ENCODE results near the gene LKAAEAR1.

DNA sequence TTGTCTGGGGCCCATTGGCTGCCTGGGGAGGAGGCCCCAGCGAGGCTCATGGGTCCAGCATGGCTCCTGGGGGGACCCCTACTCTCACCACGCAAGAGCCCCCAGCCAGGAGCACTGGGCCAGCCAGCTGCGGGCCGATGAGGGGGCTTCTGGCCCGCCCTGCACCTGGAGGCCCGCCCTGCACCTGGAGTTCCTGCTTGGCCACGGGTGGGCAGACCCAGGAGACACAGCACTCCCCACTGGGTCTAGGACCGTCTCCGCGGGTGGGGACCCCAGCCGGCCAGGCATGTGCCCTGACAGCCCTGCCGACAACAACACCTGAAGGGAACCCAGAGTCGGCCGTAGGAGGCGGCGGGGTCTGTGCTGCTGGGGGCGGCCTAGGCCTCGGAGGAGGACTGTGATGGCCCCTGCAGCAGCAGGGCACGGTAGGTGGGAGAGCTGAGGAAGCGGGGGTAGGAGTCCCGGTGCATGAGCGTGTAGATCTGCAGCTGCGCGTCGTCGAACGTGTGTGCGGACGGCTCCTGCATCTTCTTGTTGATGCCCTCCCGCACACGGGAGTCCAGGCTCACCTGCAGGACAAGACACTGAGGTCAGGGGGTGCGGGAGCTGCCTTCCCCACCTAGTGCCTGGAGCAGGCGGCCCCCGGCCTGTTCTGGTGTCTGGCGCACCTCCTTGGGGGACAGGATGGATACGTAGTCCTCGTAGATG lies 10.6 kb downstream of the LKAAEAR1 start:
- TF ChIP-seq POLR2A (IDR thresholded peaks at IDR 0.05; ENCODE audit: low read depth, low read length) (no peak), TAF1 (IDR thresholded peaks at IDR 0.05; ENCODE audit: low read depth, low read length) (no peak), POLR2AphosphoS5 (IDR thresholded peaks at IDR 0.05; ENCODE audit: low read depth, low read length) (no peak), POU2F2 (IDR thresholded peaks at IDR 0.05; ENCODE audit: low read depth, low read length) (no peak)
